ENCODE results near the gene OR14A2.
"Not testable (repeated sequence)": the region's sequence is repeated elsewhere in the genome, so short reads cannot be mapped to it uniquely, and the experiment has no call there.

DNA sequence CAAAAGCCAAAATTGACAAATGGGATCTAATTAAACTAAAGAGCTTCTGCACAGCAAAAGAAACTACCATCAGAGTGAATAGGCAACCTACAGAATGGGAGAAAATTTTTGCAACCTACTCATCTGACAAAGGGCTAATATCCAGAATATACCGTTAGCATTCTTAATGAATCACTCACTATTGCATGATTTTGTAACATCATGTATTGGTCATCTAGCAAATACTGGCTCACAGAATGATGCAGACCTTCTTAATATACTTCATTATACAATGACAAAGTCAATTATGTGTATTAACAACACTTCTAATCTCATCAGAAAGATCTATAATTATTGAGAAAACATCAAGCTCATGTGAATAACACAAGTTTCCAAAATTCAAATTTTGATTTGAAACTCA is 6.4 kb upstream of the OR14A2 start:
- TF ChIP-seq, protein P1, sequence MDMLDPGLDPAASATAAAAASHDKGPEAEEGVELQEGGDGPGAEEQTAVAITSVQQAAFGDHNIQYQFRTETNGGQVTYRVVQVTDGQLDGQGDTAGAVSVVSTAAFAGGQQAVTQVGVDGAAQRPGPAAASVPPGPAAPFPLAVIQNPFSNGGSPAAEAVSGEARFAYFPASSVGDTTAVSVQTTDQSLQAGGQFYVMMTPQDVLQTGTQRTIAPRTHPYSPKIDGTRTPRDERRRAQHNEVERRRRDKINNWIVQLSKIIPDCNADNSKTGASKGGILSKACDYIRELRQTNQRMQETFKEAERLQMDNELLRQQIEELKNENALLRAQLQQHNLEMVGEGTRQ (IDR thresholded peaks at IDR 0.05; ENCODE audit: low read depth, low read length): not testable (repeated sequence)
- not testable (repeated sequence) for TF ChIP-seq SMC3 (IDR thresholded peaks at IDR 0.05; ENCODE audit: low read depth, low read length); CTCF (conservative IDR thresholded peaks at IDR 0.05; ENCODE audit: low read depth, low read length); RCOR1 (IDR thresholded peaks at IDR 0.05; ENCODE audit: insufficient replicate concordance, low read length); RAD21 (IDR thresholded peaks at IDR 0.05; ENCODE audit: low read length); MXI1 (IDR thresholded peaks at IDR 0.05; ENCODE audit: borderline replicate concordance, low read depth, low read length)

All from IMR-90 (cell line).